SK-N-MC (cell line): ENCODE data around the gene PARVB.

Source experiments
- EZH2 ChIP-seq: fragments of 200-600 bp; sonication (generic); IDR thresholded peaks from one replicate; pipeline ENCODE4 v1.6.1; 2017; ENCODE audit warnings: antibody characterized with exemption
- FOXP2 ChIP-seq: optimal IDR thresholded peaks from 2 replicates; pipeline ENCODE3; 2011; ENCODE audit warnings: mild to moderate bottlenecking, moderate library complexity; ENCODE audit not compliant: insufficient read depth; ENCODE audit errors: extremely low read length, control extremely low read depth
- POLR2AphosphoS5 ChIP-seq: IDR thresholded peaks from 2 replicates; pipeline ENCODE4 v1.6.1; 2012; ENCODE audit warnings: mild to moderate bottlenecking, low read depth, low read length, borderline replicate concordance

DNA sequence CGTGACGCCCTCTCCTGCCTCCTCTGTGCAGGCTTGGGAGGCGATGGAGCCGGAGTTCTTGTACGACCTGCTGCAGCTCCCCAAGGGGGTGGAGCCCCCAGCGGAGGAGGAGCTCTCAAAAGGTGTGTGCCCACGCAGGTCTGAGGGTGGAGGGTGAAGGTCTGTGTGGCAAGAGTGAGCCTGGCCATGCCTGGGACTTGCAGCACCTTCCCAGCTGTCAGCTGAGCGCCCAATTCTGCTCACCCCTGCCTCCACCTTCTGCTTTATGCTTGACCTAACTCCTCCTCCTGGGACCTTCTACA is 159.1 kb downstream of the PARVB start:
- TF ChIP-seq EZH2 = no peak
- no peak for TF ChIP-seq POLR2AphosphoS5
- TF ChIP-seq FOXP2 = no peak
